K562 (cell line): ENCODE data around the gene UQCC2. TPM values are rescaled to one million over a fixed set of nuclear protein-coding genes. Genes with fewer than 3 reads are reported as not detected.

ENCODE experiments used
- ATAC-seq: fragments of 200-7000 bp; cut with Tn5 transposase; 3 replicates; pipeline ENCODE4 v1.9.1; 2020; ENCODE audit warnings: moderate library complexity
- BruUV-seq: library from RNA; stranded (reverse); fragments of 400-500 nt; replicated peaks from 2 replicates; lab custom pipeline; 2021; lab: Mats Ljungman, UMichigan
- CTCF ChIA-PET: fragments of 300-600 bp; formaldehyde crosslinking; extraction: SDS; loops from one replicate; lab custom pipeline; 2021; ENCODE audit warnings: low intra/inter-chr PET ratio; lab: Yijun Ruan, JAX
- POLR2A ChIA-PET: fragments of 300-600, 350-650 bp; sonication (Branson Sonifier 250); formaldehyde crosslinking; extraction: SDS; loops from one replicate; lab custom pipeline; 2021; ENCODE audit warnings: antibody characterized with exemption, inconsistent platforms; lab: Yijun Ruan, JAX
- DNase-seq, 4 experiments: peaks; one replicate each; pipeline versions ENCODE4 v3.0.0 to v3.0.0-alpha.2; 2011 to 2018; ENCODE audit warnings: low spot score in 3 of 4, mixed read lengths in 3 of 4; ENCODE audit errors: extremely low read depth in 1 of 4
- FAIRE-seq: peaks from 2 replicates; lab custom pipeline; 2011; peaks lifted over from hg19 to GRCh38; lab: Jason Lieb, UNC
- H2AFZ ChIP-seq: 2 replicates; pipeline ENCODE4 v1.6.0; 2011; ENCODE audit warnings: low read depth, low read length, control low read depth, inconsistent platforms
- H3K27ac ChIP-seq: fragments of 200-600 bp; 3 replicates; pipeline ENCODE4 v1.8.0; 2011; ENCODE audit warnings: low read depth, mild to moderate bottlenecking, control low read depth, inconsistent platforms, low read length, moderate library complexity, mixed read lengths; ENCODE audit errors: extremely low read depth
- H3K27me3 ChIP-seq, 2 experiments: fragments of 300-600 bp in 1 of 2; 2 replicates in 1 of 2; 3 replicates in 1 of 2; pipeline versions ENCODE4 v1.6.0 to v1.8.0; 2011; ENCODE audit warnings: inconsistent platforms in 2 of 2, low read length in 2 of 2, mild to moderate bottlenecking in 1 of 2, mixed read lengths in 1 of 2, moderate library complexity in 1 of 2; ENCODE audit not compliant: control insufficient read depth in 2 of 2, insufficient read depth in 2 of 2
- H3K36me3 ChIP-seq: fragments of 300-600 bp; 3 replicates; pipeline ENCODE4 v1.8.0; 2011; ENCODE audit warnings: mild to moderate bottlenecking, low read length, inconsistent platforms; ENCODE audit not compliant: control insufficient read depth, insufficient read depth
- H3K4me1 ChIP-seq, 2 experiments: fragments of 200-600 bp in 1 of 2; replicated peaks in 1 of 2; 2 replicates in 1 of 2; 3 replicates in 1 of 2; pipeline versions ENCODE4 v1.5.1 to v1.8.0; 2011; ENCODE audit warnings: inconsistent platforms in 2 of 2, low read length in 2 of 2, mild to moderate bottlenecking in 1 of 2, mixed read lengths in 1 of 2, moderate library complexity in 1 of 2; ENCODE audit not compliant: control insufficient read depth in 2 of 2, insufficient read depth in 2 of 2
- H3K4me2 ChIP-seq: 2 replicates; pipeline ENCODE4 v1.6.1; 2011; ENCODE audit warnings: low read length, control low read depth, inconsistent platforms, mixed read lengths; ENCODE audit not compliant: insufficient read depth
- H3K4me3 ChIP-seq: fragments of 200-600 bp; sonication (generic), shearing (Covaris generic); 2 replicates; pipeline ENCODE4 v1.5.1; 2016; ENCODE audit warnings: control low read depth, inconsistent platforms
- H3K79me2 ChIP-seq: fragments of 200-600 bp; 3 replicates; pipeline ENCODE4 v1.8.0; 2011; ENCODE audit warnings: low read length, inconsistent platforms; ENCODE audit not compliant: control insufficient read depth, insufficient read depth
- H3K9ac ChIP-seq, 2 experiments: 2 replicates each; pipeline versions ENCODE4 v1.6.0 to v1.6.1; 2011; ENCODE audit warnings: low read depth in 2 of 2, low read length in 2 of 2, control low read depth in 1 of 2, inconsistent platforms in 1 of 2, mild to moderate bottlenecking in 1 of 2, mixed read lengths in 1 of 2; ENCODE audit not compliant: insufficient read depth in 1 of 2
- H3K9me1 ChIP-seq: one replicate; pipeline ENCODE4 v1.6.0; 2011; ENCODE audit warnings: inconsistent platforms, mild to moderate bottlenecking, low read length, moderate library complexity; ENCODE audit not compliant: control insufficient read depth, insufficient read depth
- H3K9me3 ChIP-seq: replicated peaks from 2 replicates; pipeline ENCODE4 v1.5.1; 2011; ENCODE audit warnings: low read depth, low read length, inconsistent platforms; ENCODE audit not compliant: control insufficient read depth, insufficient read depth
- H4K20me1 ChIP-seq: replicated peaks from 2 replicates; pipeline ENCODE4 v1.6.1; 2011; ENCODE audit warnings: low read length, inconsistent platforms, mixed read lengths; ENCODE audit not compliant: control insufficient read depth, insufficient read depth
- AFF1 ChIP-seq, 2 experiments: fragments of 450-650 bp; IDR thresholded peaks; 2 replicates each; pipeline ENCODE4 v1.6.1; 2018; ENCODE audit warnings: mild to moderate bottlenecking in 2 of 2, low read depth in 1 of 2; ENCODE audit not compliant: partially characterized antibody in 2 of 2
- FOXM1 ChIP-seq, 2 experiments: fragments of 450-650 bp in 1 of 2; sonication (generic) in 1 of 2; formaldehyde crosslinking in 1 of 2; IDR thresholded peaks; 2 replicates each; pipeline versions ENCODE4 v1.6.1 to v1.9.0; 2017 to 2022; ENCODE audit warnings: low read depth in 2 of 2, mild to moderate bottlenecking in 2 of 2, missing genetic modification reagents in 1 of 2, moderate library complexity in 1 of 2
- HMGXB4 ChIP-seq: sonication (generic); formaldehyde crosslinking; IDR thresholded peaks from 2 replicates; pipeline ENCODE4 v1.8.1; 2023; ENCODE audit warnings: mild to moderate bottlenecking, missing genetic modification reagents
- NCOA4 ChIP-seq: fragments of 450-650 bp; IDR thresholded peaks from 2 replicates; pipeline ENCODE4 v1.6.1; 2018; ENCODE audit warnings: mild to moderate bottlenecking; ENCODE audit not compliant: partially characterized antibody
- WHSC1 ChIP-seq: IDR thresholded peaks from one replicate; pipeline ENCODE4 v1.6.1; 2012; ENCODE audit warnings: low read length, control low read depth, inconsistent platforms
- WGBS: fragments of 100-300 bp; shearing (Covaris generic); methylation state at CpG from one replicate; pipeline ENCODE4 v1.1.6; 2016; ENCODE audit warnings: low coverage, mixed read lengths; ENCODE audit not compliant: insufficient coverage; ENCODE audit errors: missing lambda C conversion rate; 5-methylcytosine and 5-hydroxymethylcytosine counted together
- in situ Hi-C: fragments of 300-500 bp; cut with MboI; formaldehyde crosslinking; loops from 4 replicates; pipeline ENCODE4 v1.15.0; 2018; ENCODE audit warnings: inconsistent platforms, mixed read lengths
- intact Hi-C: fragments of 100-400 bp; cut with micrococcal nuclease; formaldehyde crosslinking; loops from 2 replicates; pipeline ENCODE4 v1.14.2; 2022
- polyA plus RNA-seq, 8 experiments: library from polyadenylated mRNA; depleted of rRNA in 4 of 8; stranded (reverse) in 5 of 8; unstranded in 3 of 8; fragments of >200 nt; fragmentation: Nextera tagmentation in 2 of 8; fragmentation: Illumina TruSeq in 1 of 8; extraction: Ambion mirVana in 2 of 8; extraction: Trizol in 1 of 8; gene quantifications; 2 replicates each; pipeline versions ENCODE4 v1.2.1 to v1.2.3, GENCODE V29; 2011 to 2014; ENCODE audit warnings: inconsistent platforms in 1 of 8, missing spikeins in 1 of 8
- total RNA-seq, 7 experiments: library from RNA; depleted of rRNA in 6 of 7; stranded (reverse); fragments of >200 nt in 6 of 7; fragmentation: Illumina TruSeq in 2 of 7; extraction: Trizol in 2 of 7; gene quantifications; 2 replicates each; pipeline versions ENCODE4 v1.2.1 to v1.2.3, GENCODE V29; 2011 to 2021; ENCODE audit warnings: low replicate concordance in 1 of 7

UQCC2 gene
- total and polyA plus RNA-seq, 9 of the 15 experiments (the other 6 are each of a cell fraction or from before 2014, with no cell fraction given) = 58.5 to 927 (median 158) TPM

GRCh38 chr6:33700391-33701050 lies 11.0 kb downstream of the UQCC2 start (continued):
- no peak for TF ChIP-seq FOXM1 (IDR thresholded peaks at IDR 0.05; ENCODE audit: low read depth)
- TF ChIP-seq FOXM1 (CRISPR knock-in tag; IDR thresholded peaks at IDR 0.05; ENCODE audit: low read depth) = no peak

DNA sequence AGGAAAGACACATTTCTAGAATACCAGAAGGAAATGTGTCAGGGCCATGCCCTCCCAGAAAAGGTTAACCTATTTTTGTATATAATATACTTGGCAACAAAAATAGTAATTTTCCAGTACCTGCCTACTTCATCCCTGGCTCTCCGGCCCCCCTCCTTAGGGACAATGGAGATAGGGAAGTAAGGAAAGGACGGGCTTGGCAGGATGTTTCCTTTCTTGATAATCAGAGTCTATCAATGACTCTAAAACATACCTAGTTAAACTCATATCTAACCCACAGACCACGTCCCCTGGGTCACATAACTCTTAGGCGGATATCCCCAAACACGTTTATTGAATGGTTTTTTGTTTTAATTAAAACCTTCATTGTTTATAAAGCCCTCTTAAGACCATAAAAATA lies 11.8 kb downstream of the UQCC2 start:
- Histone ChIP-seq H3K27ac (no peak overlapping the region), H3K4me1 (peaks cover under 1 to 11% of the 10 kb centered on the region in 2 experiments; a peak in 2 of 5 replicates), H3K9me3 (no peaks in the 10 kb centered on the region), H3K79me2 (no peaks in the 10 kb centered on the region), H3K4me2 (no peak overlapping the region), H3K9me1 (no peaks in the 10 kb centered on the region), H3K27me3 (no peaks in the 10 kb centered on the region), H3K36me3 (peaks cover 83% of the 10 kb centered on the region), H4K20me1 (no peaks in the 10 kb centered on the region), H3K4me3 (no peak overlapping the region), H3K9ac (no peak overlapping the region), H2AFZ (no peak overlapping the region)
- no TSS peak for BruUV-seq
- in situ Hi-C loops (loop anchor here (5.0 kb wide), 1 partner anchor 112 kb away; no protein-coding TSS in a partner anchor), intact Hi-C loops (loop anchor here (1.0 kb wide), 2 partner anchors 110 to 114 kb away; no protein-coding TSS in a partner anchor)
- FAIRE-seq = no peak
- no peak for DNase-seq
- TF ChIP-seq AFF1 (IDR thresholded peaks at IDR 0.05; ENCODE audit: low read depth in 1 of 2, partially characterized antibody in 2 of 2) = no peak
- TF ChIP-seq NCOA4 = no peak
- TF ChIP-seq WHSC1 = no peak
- TF ChIP-seq HMGXB4 (CRISPR knock-in tag) = 0 out of 2 replicates have a peak, but pooled peaks have one; percentile 9
- 91% methylated on average over 5 of the region's 5 CpGs for WGBS
- ChIA-PET POLR2A (interaction anchor here (1.6 kb wide), 1 partner anchor 12 kb away, joined by 8 read pairs; the partner anchor contains the start of gene UQCC2), CTCF (interaction anchor here (0.6 to 5.5 kb wide), 3 partner anchors 110 to 1131 kb away, joined by 4 to 60 read pairs (median 20); no protein-coding TSS in a partner anchor)
- no peak for ATAC-seq
